Activated naive CD4-positive, alpha-beta T cell treated with anti-CD3 and anti-CD28 coated beads, Interleukin-2, amount 50 U/mL, for 72 hours (primary cell): ENCODE results near the gene TMEM53. TPM values are rescaled to one million over a fixed set of nuclear protein-coding genes. Genes with fewer than 3 reads are reported as not detected.
"Not testable (repeated sequence)": the region's sequence is repeated elsewhere in the genome, so short reads cannot be mapped to it uniquely, and the experiment has no call there.

ENCODE experiments used
- ATAC-seq, 2 donors: fragments of 150-1000 bp; cut with Tn5 transposase; 2 replicates each; pipeline ENCODE4 v1.10.0; 2021; ENCODE audit warnings: mild to moderate bottlenecking in 2 of 2, moderate library complexity in 2 of 2
- DNase-seq, 2 donors: peaks; one replicate each; pipeline ENCODE4 v3.0.0; 2021 to 2022; ENCODE audit warnings: low spot score in 2 of 2
- H3K27ac Mint-ChIP-seq, 2 donors: one replicate each; pipeline ENCODE4 v1.8.0; 2022; ENCODE audit warnings: mild to moderate bottlenecking in 2 of 2, mixed read lengths in 2 of 2
- H3K36me3 Mint-ChIP-seq, 2 donors: one replicate each; pipeline ENCODE4 v1.8.0; 2022; ENCODE audit warnings: mixed read lengths in 2 of 2
- H3K9me3 Mint-ChIP-seq, 2 donors: one replicate each; pipeline ENCODE4 v1.8.0; 2022; ENCODE audit warnings: mixed read lengths in 2 of 2
- total RNA-seq, 2 donors: library from RNA; stranded (reverse); gene quantifications; one replicate each; pipeline ENCODE4 v1.2.3, GENCODE V29; 2022

TMEM53 gene
- total RNA-seq, 2 donors from 2014 or later: 4.4 to 5.2 TPM

DNA sequence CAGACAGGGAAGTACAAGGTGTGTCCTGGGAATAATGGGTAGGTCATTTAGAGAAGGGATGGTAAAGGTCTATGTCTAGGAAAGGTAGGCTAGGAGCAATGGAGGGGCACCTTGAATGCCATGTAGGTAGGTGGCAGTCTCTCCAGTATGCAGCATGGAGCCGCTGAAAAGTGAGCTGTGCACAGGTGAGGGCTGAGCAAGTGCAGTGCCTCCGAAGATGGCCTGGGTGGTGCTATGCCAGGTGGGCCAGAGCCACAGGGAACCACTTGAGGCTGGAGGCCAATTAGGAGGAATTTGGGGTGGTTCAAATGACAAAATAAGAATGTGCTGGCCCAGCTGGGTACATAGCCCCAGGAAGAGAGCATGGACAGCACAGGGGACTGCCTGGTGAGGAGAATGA, 31.7 kb upstream of the TMEM53 start:
- ATAC-seq (no peak), DNase-seq (no peak)
- Mint-ChIP-seq H3K36me3 (no peaks in the 10 kb centered on the region), H3K9me3 (no peaks in the 10 kb centered on the region), H3K27ac (no peak overlapping the region)

DNA sequence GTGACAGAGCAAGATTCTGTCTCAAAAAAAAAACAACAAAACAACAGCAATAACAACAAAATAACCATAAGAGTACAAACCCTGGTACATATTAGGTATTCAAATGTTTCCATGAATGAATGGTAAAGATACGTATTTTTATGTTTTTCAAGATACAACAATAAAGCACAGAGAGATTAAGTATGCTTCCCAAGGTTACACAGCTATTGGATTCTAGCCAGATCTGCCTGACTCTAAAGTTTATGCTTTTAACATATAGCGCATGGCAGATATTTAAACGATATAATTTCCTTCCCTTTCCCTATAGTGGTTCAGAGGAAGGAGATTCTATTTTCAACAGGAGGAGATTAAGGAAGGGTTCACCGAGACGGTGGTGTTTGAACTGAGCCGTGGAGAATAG, 31.2 kb upstream of the TMEM53 start:
- ATAC-seq (no peak), DNase-seq (no peak)
- Mint-ChIP-seq H3K27ac (no peak overlapping the region), H3K9me3 (no peaks in the 10 kb centered on the region), H3K36me3 (no peaks in the 10 kb centered on the region)

DNA sequence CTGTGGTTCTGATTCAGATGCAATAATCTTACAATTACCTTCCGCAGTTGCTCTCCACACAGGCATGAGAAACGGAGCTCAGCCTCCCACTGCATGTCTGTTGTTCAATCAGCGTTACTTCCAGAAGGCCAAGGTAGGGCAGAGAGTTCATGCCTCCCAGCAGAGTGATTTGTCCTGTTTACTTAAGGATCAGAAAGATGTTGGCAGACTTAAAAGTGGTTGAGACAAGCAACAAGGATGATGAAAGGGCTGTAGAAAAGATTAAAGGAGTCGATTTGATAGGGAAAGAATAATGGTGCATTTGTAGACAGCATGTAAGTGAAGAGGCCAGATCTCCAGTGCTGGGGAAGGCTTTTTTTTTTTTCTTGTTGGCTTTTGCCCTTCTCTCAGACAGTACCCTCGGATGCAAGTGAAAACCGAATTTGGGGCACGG, 26.9 kb upstream of the TMEM53 start:
- H3K36me3 Mint-ChIP-seq: no peaks in the 10 kb centered on the region
- DNase-seq (no peak), ATAC-seq (no peak)
- no peaks in the 10 kb centered on the region for H3K9me3 Mint-ChIP-seq
- H3K27ac Mint-ChIP-seq: no peak overlapping the region

DNA sequence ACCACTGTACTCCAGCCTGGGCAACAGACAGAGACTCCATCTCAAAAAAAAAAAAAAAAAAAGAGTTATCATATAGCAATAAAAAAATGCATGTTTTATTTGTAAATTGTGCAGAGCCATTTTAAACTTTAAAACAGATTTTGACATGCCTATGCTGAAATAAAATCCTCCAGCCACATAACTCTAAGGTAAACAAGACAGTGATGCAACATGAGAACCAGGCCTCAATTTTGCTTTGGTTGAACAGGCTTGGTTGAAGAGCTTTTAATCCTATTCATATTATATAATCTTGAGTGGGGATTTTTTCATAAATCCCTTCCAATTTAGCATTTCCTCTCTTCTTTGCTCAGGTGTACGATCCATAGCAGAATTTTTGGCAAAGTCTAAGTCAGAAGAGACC, 26.3 kb upstream of the TMEM53 start:
- Mint-ChIP-seq H3K36me3 (no peaks in the 10 kb centered on the region), H3K9me3 (no peaks in the 10 kb centered on the region), H3K27ac (no peak overlapping the region)
- ATAC-seq (no peak), DNase-seq (no peak)

DNA sequence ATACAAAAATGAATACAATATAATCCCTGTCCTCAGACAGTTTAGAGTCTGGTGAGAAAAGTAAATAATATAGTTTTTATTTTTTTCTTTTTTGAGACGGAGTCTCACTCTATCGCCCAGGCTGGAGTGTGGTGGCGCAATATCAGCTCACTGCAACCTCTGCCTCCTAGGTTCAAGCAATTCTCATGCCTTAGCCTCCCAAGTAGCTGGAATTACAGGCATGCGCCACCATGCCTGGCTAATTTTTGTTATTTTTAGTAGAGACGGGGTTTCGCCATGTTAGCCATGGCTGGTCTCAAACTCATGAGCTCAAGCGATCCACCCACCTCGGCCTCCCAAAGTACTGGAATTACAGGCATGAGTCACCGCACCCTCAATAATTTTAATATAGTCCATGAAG, 25.1 kb upstream of the TMEM53 start:
- not testable (repeated sequence) for H3K36me3 Mint-ChIP-seq, H3K9me3 Mint-ChIP-seq, ATAC-seq, H3K27ac Mint-ChIP-seq, DNase-seq

DNA sequence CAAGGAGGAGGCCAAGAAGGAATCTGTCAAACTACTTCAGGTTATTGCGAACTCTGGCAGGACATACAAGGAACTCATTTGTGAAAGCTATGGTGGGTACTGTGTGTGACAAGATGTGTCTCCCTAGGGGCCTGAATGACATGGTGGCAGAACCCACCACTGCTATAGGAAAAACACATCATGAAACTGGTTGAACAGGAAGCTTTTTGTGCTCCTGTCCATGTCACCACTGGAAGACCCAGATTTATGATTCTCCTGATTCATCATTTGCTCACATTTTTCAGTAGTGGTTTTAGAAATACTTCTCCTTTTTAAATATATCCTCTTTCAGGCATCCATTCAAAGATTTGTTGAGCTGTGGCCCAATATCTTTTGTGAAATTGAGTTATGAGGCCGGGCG, 23.9 kb upstream of the TMEM53 start:
- no peak for DNase-seq
- ATAC-seq: no peak
- H3K27ac Mint-ChIP-seq: no peak overlapping the region
- no peaks in the 10 kb centered on the region for H3K36me3 Mint-ChIP-seq
- H3K9me3 Mint-ChIP-seq: no peaks in the 10 kb centered on the region

DNA sequence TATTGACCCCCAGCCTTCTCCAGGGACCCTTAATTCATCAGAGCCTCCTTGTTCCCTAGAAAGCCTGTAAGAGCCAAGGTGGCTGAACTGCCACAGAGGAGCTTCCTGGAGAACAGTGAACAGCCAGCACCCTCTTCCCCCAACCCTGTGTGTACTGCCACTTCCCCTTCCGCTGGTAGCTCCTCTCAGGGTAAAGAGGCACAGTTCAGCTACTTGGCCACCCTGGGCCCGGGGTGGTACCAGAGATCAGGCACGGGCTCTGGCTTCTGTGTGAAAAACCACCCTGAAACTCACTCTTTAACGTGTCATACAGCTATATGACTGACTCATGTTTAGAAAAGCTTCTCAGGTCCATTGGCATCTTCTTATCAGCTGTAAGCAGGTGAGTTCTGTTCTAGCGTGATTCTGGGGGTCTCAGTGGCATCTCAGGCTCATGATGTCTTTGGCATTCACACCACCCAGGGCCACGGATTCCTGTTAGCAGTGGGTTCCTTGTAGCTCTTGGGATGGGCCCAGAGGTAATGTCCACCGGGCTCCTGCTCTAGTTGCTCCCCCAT, 22.6 kb upstream of the TMEM53 start:
- DNase-seq: no peak
- H3K9me3 Mint-ChIP-seq: no peaks in the 10 kb centered on the region
- ATAC-seq: peak; percentile 80 to 89
- H3K27ac Mint-ChIP-seq: peak overlapping the region; percentile 41 to 55
- no peaks in the 10 kb centered on the region for H3K36me3 Mint-ChIP-seq

DNA sequence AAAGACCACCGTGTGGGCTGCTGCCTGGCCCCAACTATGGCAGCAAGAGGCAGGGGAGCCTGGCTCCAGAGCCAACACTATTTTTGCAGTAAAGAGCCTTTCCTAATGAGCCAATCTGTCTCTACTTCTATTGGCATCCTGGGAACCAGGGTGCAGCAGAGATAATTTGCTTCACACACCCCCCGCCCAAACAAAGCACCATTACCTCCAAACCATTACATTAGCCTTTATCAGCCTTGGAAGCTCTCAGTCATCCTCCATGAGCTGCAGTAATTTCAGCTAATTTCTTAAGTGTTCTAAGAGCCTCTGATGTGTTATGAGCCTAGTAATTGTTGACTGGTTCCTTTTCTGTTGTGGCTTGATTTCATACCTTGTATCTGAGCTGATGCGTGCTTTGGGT, 21.8 kb upstream of the TMEM53 start:
- DNase-seq: no peak
- Mint-ChIP-seq H3K9me3 (no peaks in the 10 kb centered on the region), H3K27ac (peak overlapping the region in 1 of 2 donors; percentile 41), H3K36me3 (no peaks in the 10 kb centered on the region)
- no peak for ATAC-seq

DNA sequence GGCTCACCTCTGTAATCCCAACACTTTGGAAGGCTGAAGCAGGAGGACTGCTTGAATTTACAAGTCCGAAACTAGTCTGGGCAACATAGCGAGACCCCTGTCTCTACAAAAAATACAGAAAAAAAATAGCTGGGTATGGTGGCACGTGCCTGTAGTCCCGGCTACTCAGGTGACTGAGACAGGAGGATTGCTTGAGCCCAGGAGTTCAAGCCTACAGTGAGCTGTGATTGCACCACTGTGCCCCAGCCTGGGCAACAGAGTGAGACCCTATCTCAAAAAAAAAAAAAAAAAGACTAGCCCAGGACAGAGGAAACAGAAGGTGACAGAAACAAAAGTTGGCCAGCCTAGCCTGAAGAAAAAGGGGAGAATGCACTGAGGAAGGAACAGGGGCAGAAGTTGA, 21.4 kb upstream of the TMEM53 start:
- ATAC-seq (no peak), DNase-seq (no peak)

DNA sequence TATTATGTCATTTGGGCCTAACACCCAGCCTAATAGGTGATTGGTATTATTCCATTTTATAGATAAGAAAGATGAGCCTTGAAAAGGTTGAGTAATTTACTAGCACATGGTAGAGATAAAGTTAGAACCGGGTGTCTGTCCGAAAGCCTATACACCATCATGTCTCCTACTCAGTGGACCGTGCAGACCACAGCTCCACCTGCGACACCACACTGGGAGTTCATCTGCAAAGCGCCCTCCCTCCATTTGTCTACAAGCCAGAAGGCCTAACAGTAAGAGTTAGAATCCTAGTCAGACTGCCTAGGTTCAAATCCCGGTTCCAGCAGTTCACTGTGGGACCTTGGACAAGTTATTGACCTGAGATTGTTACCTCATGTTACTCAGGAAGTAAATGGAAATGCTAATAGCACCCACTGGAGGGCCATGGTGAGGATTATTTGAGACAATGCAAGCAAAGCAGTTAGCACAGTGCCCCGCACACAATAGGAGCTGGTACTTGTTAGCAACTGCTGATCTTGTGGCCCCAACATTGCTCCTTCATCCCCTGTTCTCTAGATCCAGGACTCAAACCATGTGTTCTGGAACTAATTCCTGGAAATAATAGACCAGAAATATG, 20.7 kb upstream of the TMEM53 start:
- H3K36me3 Mint-ChIP-seq: no peaks in the 10 kb centered on the region
- DNase-seq (no peak), ATAC-seq (no peak)
- H3K9me3 Mint-ChIP-seq: no peaks in the 10 kb centered on the region
- H3K27ac Mint-ChIP-seq: no peak overlapping the region

More for the DNA sequence above, 21.4 kb upstream of the TMEM53 start:
- Mint-ChIP-seq H3K27ac (no peak overlapping the region), H3K9me3 (no peaks in the 10 kb centered on the region), H3K36me3 (no peaks in the 10 kb centered on the region)

DNA sequence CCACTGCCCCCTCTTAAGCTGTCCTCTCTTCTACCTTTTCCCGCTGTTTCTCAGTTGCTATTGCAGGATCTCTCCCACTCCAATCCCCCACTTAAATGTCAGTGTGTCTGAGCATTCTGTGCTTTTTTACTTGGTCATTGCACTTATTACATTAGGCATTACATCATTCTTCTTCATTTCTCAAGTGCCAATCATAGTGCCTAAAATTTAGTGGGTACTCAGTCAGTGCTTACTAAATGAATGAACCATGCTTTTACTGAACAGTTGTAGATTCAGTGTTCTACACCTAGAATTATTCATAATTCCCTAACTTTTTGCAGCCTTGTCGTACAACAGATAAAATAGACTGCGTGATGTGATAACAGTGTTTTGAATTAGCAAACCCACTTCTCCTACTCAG, 19.6 kb upstream of the TMEM53 start:
- H3K27ac Mint-ChIP-seq: no peak overlapping the region
- no peak for ATAC-seq

DNA sequence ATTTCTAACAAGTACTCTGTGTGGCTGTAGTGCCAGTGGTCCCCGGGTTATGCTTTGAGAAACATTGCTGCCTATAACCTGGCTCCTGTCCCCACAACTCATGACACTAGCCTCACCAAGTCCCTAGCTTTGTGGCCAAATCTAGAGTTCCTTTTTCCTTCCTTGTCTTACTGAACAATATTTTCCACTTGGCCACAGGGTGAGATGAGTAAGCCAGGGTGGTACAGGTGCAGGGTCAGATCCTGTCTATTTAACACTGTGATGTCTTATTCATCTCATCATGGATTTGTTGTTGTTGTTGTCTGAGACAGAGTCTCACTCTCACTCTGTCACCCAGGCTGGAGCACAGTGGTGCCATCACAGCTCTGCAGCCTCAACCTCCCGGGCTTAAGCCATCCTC, 18.9 kb upstream of the TMEM53 start:
- DNase-seq (no peak), ATAC-seq (peak; percentile 71 to 88)
- Mint-ChIP-seq H3K27ac (no peak overlapping the region), H3K36me3 (no peaks in the 10 kb centered on the region), H3K9me3 (no peaks in the 10 kb centered on the region)

More for the DNA sequence above, 19.6 kb upstream of the TMEM53 start:
- Mint-ChIP-seq H3K9me3 (no peaks in the 10 kb centered on the region), H3K36me3 (no peaks in the 10 kb centered on the region)
- DNase-seq: no peak

DNA sequence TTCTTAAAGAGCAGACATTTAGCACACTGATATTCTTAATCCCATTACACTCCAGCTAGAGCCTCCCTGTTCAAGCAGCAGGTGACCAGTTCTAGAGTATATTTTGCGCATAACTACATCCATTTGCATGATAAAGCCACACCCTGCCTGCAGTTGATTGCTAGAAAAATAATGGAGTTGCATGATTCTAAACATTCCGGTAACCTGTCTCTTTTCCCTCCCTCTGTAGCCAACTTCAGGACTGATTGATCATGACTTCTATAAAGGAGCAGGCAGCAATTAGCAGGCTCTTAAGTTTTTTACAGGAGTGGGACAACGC, 15.1 kb upstream of the TMEM53 start:
- no peak for ATAC-seq
- no peak for DNase-seq
- no peaks in the 10 kb centered on the region for H3K9me3 Mint-ChIP-seq
- H3K27ac Mint-ChIP-seq: no peak overlapping the region
- H3K36me3 Mint-ChIP-seq: no peaks in the 10 kb centered on the region

DNA sequence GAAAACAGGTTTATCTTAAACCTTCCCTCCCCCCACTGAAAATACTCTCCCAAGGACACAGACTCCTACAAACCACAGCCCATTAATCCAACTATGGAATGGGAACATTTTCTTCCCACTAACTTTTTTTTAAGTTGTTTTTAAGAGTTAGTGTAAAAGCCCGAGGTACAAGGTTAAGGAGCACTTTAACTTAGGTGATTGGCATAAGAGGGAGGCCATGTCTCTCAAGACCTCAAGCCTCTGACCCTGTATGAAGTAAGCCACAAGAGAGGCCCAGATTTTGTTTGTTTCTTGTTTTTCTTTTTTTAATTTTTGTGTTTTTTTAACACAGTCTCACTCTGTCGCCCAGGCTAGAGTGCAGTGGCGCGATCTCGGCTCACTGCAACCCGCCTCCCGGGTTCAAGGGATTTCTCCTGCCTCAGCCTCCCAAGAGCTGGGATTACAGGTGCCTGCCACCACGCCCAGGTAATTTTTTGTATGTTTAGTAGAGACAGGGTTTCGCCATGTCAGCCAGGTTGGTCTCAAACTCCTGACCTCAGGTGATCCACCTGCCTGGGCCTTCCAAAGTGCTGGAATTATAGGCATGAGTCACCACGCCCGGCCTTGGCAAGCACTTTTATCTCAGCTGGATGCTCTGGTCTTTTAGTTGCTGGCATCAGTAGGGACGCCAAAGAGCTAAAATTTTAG, 14.6 kb upstream of the TMEM53 start:
- Mint-ChIP-seq H3K36me3 (no peaks in the 10 kb centered on the region), H3K9me3 (no peaks in the 10 kb centered on the region), H3K27ac (no peak overlapping the region)
- ATAC-seq (no peak), DNase-seq (no peak)

DNA sequence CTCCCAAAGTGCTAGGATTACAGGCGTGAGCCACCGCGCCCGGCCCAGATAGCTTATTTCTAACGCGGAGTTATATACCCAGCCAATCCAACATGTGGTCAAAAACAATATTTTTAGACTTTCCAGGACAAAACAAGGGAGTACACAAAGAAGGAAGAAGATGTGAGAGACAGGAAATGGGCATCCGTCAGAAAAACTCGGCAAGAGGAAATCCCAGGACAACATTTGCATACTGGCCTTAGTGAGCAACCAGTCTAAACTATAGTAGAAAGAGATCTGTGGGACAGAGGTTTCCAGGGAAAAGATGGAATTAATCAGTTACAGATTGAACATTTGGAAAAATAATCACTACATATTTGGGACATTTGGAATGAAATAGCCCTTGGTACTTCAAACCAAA, 11.6 kb upstream of the TMEM53 start:
- ATAC-seq: no peak
- Mint-ChIP-seq H3K9me3 (no peaks in the 10 kb centered on the region), H3K27ac (no peak overlapping the region), H3K36me3 (no peaks in the 10 kb centered on the region)
- DNase-seq: no peak

DNA sequence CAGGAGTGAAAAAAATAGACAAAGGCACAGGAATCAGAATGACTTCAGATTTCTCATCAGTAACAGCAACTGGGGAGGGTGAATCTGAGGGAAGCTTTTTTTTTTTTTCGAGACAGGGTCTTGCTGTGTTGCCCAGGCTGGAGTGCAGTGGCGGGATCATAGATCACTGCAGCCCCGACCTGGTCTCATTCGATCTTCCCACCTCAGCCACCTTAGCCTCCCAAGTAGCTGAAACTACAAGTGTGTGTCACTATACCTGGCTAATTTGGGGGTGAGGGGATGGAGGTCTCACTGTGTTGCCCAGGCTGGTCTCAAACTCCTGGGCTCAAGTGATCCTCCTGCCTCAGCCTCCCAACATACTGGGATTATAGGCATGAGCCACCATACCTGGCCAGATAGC, 10.9 kb upstream of the TMEM53 start:
- Mint-ChIP-seq H3K9me3 (no peaks in the 10 kb centered on the region), H3K27ac (no peak overlapping the region), H3K36me3 (no peaks in the 10 kb centered on the region)
- ATAC-seq: no peak
- DNase-seq: no peak

DNA sequence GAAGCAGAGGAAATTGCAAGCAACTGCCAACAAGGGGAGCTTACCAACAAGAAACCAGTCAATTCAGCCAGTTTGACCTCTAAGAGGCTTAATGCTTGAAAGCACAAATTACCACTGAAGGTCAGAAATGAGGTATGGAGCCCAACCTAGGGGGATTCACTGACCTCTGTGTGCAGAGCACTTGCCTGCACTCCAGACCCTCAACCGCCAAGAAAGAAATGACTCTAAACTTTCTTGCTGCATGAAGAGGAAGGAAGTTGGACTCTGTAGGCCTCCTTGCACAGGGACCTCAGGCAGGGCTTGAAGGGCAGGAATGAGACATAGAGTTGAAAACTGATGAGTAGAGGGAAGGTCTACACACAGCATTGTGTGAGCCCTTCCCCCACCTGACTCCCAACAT, 10.2 kb upstream of the TMEM53 start:
- no peak overlapping the region for H3K27ac Mint-ChIP-seq
- no peaks in the 10 kb centered on the region for H3K9me3 Mint-ChIP-seq
- DNase-seq (no peak), ATAC-seq (peak in 1 of 2 donors; percentile 40)
- H3K36me3 Mint-ChIP-seq: no peaks in the 10 kb centered on the region

DNA sequence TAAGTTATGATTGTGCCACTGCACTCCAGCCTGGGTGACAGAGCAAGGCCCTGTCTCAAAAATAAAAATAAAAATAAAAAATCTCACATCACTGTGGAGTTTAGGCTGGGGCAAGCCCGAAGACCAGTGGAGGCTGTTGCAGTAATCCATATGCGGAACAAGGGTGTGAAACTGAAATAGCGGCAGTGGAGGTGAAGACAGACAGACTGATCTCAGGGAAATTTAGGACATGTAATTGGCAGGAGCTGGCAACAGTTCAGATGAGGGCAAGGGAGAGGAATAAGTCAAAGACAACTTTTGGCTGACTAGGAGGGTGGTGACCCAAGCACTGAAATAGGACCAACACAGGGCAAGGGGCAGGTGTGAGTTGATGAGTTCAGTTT, 8.6 kb upstream of the TMEM53 start:
- ATAC-seq (no peak), DNase-seq (no peak)
- Mint-ChIP-seq H3K9me3 (no peaks in the 10 kb centered on the region), H3K36me3 (no peaks in the 10 kb centered on the region), H3K27ac (no peak overlapping the region)
